NCI-H1436 (cell line): Measurements from ENCODE around the gene MTR.

Experiments used
- DNase-seq: peaks from one replicate; lab custom pipeline; 2025; lab: John Stamatoyannopoulos, UW

MTR gene

DNA sequence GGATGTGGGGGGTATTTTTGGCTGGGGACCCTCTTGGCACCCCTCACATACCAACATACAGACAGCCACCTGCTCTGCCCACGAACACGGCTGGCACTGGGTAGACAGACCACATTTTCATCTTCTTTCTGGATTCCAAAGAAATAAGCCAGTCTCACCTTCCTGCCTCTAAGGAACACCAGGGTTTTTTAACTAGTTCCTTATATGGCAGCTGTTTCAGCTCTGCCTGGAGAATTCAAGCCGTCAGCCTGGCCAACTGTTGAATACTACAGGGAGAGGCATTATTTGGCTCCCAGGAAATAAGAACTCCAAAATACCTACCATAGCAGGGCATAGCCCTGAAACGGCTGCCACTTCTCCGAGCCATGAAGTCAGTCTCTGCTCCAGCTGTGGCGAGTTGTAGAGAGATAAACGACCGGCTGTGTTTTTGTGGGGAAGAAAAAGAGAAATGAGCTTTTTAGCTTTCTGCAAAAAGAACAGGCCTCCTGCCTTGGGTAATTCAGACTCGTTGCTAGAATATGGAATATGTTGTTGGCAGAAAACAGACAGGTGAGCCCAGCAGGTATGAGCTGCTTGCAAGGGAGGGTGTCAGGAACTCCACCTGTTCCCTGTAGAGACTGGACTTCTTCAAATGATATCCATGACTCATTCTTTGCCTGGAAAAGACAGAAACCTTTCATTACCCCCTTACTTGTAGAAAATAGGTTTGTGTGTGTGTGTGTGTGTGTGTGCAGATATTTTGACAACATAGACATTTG lies 157.3 kb downstream of the MTR start:
- DNase-seq = no peak

DNA sequence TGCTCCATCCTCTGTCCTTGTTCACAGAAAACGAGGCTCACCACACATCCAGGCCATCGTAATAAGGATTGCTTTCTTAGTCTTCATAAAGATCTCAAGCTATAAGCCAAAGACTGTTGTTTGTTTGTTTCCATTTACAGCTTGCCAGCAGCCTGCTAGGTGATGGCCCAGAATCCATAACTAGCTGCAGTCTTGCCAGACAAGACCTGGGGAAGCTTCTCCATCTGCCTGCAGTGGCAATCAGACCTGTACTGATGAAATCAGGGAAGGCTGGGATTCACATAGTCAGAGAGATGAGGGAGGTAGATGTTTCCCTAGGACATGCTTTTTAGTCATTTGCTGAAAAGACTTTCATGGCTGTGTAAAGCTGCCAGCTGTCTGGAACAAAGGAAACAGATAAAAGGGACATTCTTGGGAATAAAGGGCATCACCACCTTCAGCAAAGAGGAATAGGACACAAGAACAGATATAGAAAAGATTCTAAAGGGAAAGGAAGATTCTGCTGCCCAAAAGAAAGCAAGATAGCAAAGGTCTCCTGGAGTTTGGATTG lies 158.1 kb downstream of the MTR start:
- DNase-seq = no peak
